ENCODE measurements around the gene RAB3A.

The RAB3A gene

DNA sequence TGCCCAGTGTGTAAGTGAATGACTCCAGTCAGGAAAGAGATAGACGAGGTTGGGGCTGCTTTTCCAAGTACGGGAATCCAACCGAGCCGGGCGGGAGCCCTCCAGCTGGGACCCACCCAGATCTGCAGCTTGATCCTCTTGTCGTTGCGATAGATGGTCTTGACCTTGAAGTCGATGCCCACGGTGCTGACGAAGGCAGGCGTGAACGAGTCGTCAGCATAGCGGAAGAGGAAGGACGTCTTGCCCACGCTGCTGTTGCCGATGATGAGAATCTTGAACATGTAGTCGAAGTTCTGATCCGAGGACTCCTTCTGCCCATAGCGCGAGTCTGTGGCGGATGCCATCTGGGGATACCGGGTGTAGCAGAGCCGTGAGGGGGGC, 1.5 kb downstream of the RAB3A start:
- Histone ChIP-seq H3K27ac (ENCODE audit: low read depth, low read length) (no peak overlapping the region), H3K9me3 (ENCODE audit: control insufficient read depth in 5 of 5, low read length in 5 of 5) (no peaks in the 10 kb centered on the region), H3K4me1 (ENCODE audit: control insufficient read depth in 5 of 5, insufficient read depth in 5 of 5, low read length in 5 of 5) (peaks cover 3 to 31% (median 28%) of the 10 kb centered on the region in 5 donors), H3K27me3 (ENCODE audit: control insufficient read depth in 5 of 5, insufficient read depth in 4 of 5, low read length in 5 of 5) (no peaks in the 10 kb centered on the region), H3K9ac (ENCODE audit: low read length in 5 of 5) (no peak overlapping the region), H3K36me3 (ENCODE audit: control insufficient read depth in 5 of 5, insufficient read depth in 5 of 5, low read length in 5 of 5) (peaks cover 0 to 23% (median 13%) of the 10 kb centered on the region in 5 donors), H3K4me3 (ENCODE audit: low read depth in 1 of 5, low read length in 5 of 5) (peak overlapping the region in 1 of 5 donors; percentile 86)

DNA sequence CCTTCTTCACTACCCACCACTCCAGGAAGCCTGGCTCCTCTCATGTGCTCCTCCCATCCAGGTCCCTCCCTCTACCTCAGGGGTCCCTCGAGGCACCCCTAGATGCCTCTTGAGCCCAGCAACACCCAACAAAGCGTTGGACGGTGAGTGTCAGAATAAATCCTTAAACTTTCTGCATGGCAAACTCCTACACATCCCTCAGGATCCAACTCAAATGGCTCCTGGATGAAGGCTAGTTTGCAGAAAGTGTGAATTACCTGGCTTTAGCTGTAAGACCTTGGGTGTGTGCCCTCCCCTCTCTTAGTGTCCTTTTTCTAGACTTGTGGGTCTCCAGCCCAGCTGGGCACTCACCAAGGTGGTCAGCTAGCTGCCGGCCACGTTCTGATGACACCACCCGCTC, 5.5 kb downstream of the RAB3A start:
- no peak overlapping the region for H3K9ac ChIP-seq (ENCODE audit: low read length in 5 of 5)
- peaks cover 0 to 35% (median 25%) of the 10 kb centered on the region in 5 donors for H3K36me3 ChIP-seq (ENCODE audit: control insufficient read depth in 5 of 5, insufficient read depth in 5 of 5, low read length in 5 of 5)
- no peak overlapping the region for H3K4me3 ChIP-seq (ENCODE audit: low read depth in 1 of 5, low read length in 5 of 5)
- H3K27me3 ChIP-seq (ENCODE audit: control insufficient read depth in 5 of 5, insufficient read depth in 4 of 5, low read length in 5 of 5): no peaks in the 10 kb centered on the region
- peaks cover 8 to 25% (median 23%) of the 10 kb centered on the region in 5 donors for H3K4me1 ChIP-seq (ENCODE audit: control insufficient read depth in 5 of 5, insufficient read depth in 5 of 5, low read length in 5 of 5)
- no peaks in the 10 kb centered on the region for H3K9me3 ChIP-seq (ENCODE audit: control insufficient read depth in 5 of 5, low read length in 5 of 5)
- no peak overlapping the region for H3K27ac ChIP-seq (ENCODE audit: low read depth, low read length)

DNA sequence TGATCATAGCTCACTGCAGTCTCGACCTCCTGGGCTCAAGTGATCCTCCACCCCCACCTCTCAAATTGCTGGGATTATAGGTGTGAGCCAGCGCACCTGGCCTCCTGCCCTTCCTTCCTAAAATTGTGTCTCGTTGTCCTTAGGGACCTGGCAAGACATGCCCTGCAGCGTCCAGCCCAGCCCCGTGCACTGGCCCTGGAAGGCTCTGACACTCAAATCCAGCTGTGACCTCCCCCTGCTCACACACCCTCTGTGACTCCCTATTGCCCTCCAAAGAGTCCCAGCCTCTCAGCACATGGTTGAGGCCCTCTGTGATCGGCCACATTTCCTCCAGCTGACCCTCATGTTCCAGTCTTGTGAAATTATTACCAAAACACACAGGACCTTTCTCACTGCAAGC, 5.9 kb downstream of the RAB3A start:
- H3K4me3 ChIP-seq (ENCODE audit: low read depth in 1 of 5, low read length in 5 of 5): no peak overlapping the region
- H3K36me3 ChIP-seq (ENCODE audit: control insufficient read depth in 5 of 5, insufficient read depth in 5 of 5, low read length in 5 of 5): peaks cover 0 to 35% (median 25%) of the 10 kb centered on the region in 5 donors

DNA sequence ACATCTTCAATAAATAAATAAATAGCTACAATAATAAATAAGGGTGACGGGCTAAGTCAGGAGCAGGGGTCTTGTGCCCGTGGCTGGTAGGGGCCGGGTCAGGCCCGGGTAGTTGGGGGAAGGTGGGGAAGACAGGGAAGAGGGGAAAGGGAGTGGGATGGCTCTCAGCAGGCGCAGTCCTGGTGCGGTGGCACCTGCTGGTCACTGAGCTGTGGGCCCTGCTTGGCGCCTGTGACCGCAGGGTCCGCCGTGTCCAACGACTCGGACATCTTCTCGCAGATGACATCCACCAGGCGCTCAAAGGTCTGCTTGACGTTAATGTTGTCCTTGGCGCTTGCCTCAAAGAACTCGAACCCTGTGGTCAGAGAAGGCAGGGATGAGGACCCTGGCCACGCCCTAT, 6.5 kb downstream of the RAB3A start:
- peaks cover 9 to 22% (median 17%) of the 10 kb centered on the region in 5 donors for H3K4me1 ChIP-seq (ENCODE audit: control insufficient read depth in 5 of 5, insufficient read depth in 5 of 5, low read length in 5 of 5)
- no peaks in the 10 kb centered on the region for H3K9me3 ChIP-seq (ENCODE audit: control insufficient read depth in 5 of 5, low read length in 5 of 5)
- H3K4me3 ChIP-seq (ENCODE audit: low read depth in 1 of 5, low read length in 5 of 5): no peak overlapping the region
- H3K36me3 ChIP-seq (ENCODE audit: control insufficient read depth in 5 of 5, insufficient read depth in 5 of 5, low read length in 5 of 5): peaks cover 0 to 35% (median 25%) of the 10 kb centered on the region in 5 donors
- H3K27ac ChIP-seq (ENCODE audit: low read depth, low read length): no peak overlapping the region
- H3K9ac ChIP-seq (ENCODE audit: low read length in 5 of 5): no peak overlapping the region
- no peaks in the 10 kb centered on the region for H3K27me3 ChIP-seq (ENCODE audit: control insufficient read depth in 5 of 5, insufficient read depth in 4 of 5, low read length in 5 of 5)

More for the DNA sequence above, 5.9 kb downstream of the RAB3A start:
- Histone ChIP-seq H3K9me3 (ENCODE audit: control insufficient read depth in 5 of 5, low read length in 5 of 5) (no peaks in the 10 kb centered on the region), H3K27me3 (ENCODE audit: control insufficient read depth in 5 of 5, insufficient read depth in 4 of 5, low read length in 5 of 5) (no peaks in the 10 kb centered on the region), H3K9ac (ENCODE audit: low read length in 5 of 5) (no peak overlapping the region), H3K4me1 (ENCODE audit: control insufficient read depth in 5 of 5, insufficient read depth in 5 of 5, low read length in 5 of 5) (peaks cover 5 to 23% (median 21%) of the 10 kb centered on the region in 5 donors), H3K27ac (ENCODE audit: low read depth, low read length) (no peak overlapping the region)

DNA sequence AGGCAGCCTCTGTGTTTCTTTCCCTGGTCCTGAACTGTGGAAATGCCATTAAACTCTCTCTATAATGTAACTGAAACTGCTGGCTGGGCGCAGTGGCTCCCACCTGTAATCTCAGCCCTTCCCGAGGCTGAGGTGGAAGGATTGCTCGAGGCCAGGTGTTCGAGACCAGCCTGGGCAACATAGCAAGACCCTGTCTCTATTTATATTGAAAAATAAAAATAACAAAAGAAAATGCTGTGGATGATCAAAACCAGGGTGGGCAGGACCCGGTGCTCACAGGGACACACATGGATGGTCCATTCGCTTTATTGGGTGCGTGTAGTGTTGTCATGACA, 7.4 kb downstream of the RAB3A start:
- H3K9me3 ChIP-seq (ENCODE audit: control insufficient read depth in 5 of 5, low read length in 5 of 5): no peaks in the 10 kb centered on the region
- H3K4me1 ChIP-seq (ENCODE audit: control insufficient read depth in 5 of 5, insufficient read depth in 5 of 5, low read length in 5 of 5): peaks cover 9 to 29% (median 25%) of the 10 kb centered on the region in 5 donors
- H3K4me3 ChIP-seq (ENCODE audit: low read depth in 1 of 5, low read length in 5 of 5): no peak overlapping the region
- no peaks in the 10 kb centered on the region for H3K27me3 ChIP-seq (ENCODE audit: control insufficient read depth in 5 of 5, insufficient read depth in 4 of 5, low read length in 5 of 5)
- H3K9ac ChIP-seq (ENCODE audit: low read length in 5 of 5): no peak overlapping the region
- no peak overlapping the region for H3K27ac ChIP-seq (ENCODE audit: low read depth, low read length)
- peaks cover 0 to 35% (median 25%) of the 10 kb centered on the region in 5 donors for H3K36me3 ChIP-seq (ENCODE audit: control insufficient read depth in 5 of 5, insufficient read depth in 5 of 5, low read length in 5 of 5)

DNA sequence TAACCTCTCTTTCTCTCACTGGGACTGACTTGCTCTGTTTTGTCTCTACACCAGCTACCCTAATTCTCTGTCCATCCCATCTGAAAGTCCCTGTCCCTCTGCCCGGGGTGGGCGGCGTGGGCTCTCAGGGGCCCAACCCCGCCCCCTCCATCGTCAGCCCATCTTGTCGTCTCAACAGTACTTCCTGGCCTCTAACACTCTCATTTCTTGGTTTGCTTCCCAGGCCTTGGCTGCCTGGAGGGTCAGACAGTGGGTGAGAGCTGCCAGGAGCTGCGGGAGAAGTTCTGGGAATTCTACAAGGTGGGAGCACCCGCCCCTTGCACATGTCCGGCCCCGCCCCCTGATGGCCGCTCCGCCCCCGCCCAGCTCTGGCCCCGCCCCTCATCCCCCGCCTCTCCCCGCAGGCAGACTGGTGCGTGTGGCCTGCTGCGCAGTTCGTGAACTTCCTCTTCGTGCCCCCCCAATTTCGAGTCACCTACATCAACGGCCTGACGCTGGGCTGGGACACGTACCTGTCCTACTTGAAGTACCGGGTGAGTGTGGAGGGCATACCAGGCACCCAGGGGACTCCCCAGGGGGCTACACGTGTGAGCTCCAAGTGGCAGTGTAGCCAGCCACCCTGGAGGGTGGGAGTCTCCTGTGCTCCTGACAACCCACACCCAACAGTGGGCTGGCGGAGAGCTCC, 9.1 kb downstream of the RAB3A start:
- Histone ChIP-seq H3K4me3 (ENCODE audit: low read depth in 1 of 5, low read length in 5 of 5) (peak overlapping the region in 2 of 5 donors; percentile 81 to 86), H3K27me3 (ENCODE audit: control insufficient read depth in 5 of 5, insufficient read depth in 4 of 5, low read length in 5 of 5) (no peaks in the 10 kb centered on the region), H3K36me3 (ENCODE audit: control insufficient read depth in 5 of 5, insufficient read depth in 5 of 5, low read length in 5 of 5) (peaks cover 0 to 28% (median 21%) of the 10 kb centered on the region in 5 donors), H3K4me1 (ENCODE audit: control insufficient read depth in 5 of 5, insufficient read depth in 5 of 5, low read length in 5 of 5) (peaks cover 9 to 29% (median 26%) of the 10 kb centered on the region in 5 donors), H3K9ac (ENCODE audit: low read length in 5 of 5) (peak overlapping the region in 1 of 5 donors; percentile 21), H3K27ac (ENCODE audit: low read depth, low read length) (no peak overlapping the region), H3K9me3 (ENCODE audit: control insufficient read depth in 5 of 5, low read length in 5 of 5) (no peaks in the 10 kb centered on the region)

DNA sequence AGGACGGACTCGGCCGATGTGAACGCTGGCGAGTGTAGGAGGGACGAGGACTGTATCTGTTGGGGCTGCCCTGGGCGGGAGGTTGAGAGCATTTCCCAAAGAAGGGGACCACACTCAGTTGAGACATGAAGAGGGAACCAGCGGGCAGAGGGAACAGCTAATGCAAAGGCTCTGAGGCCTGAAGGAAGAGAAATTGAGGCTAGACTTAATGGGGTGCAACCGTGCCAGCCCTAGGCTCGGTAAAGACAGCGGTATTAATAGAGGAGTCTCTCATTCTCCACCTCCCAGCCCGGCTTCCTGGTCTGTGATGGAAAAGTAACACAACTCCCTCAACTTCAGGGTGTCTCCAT, 9.7 kb downstream of the RAB3A start:
- peak overlapping the region; percentile 74 to 86 (median 81) for H3K4me3 ChIP-seq (ENCODE audit: low read depth in 1 of 5, low read length in 5 of 5)
- no peaks in the 10 kb centered on the region for H3K9me3 ChIP-seq (ENCODE audit: control insufficient read depth in 5 of 5, low read length in 5 of 5)
- H3K27ac ChIP-seq (ENCODE audit: low read depth, low read length): no peak overlapping the region
- H3K9ac ChIP-seq (ENCODE audit: low read length in 5 of 5): peak overlapping the region in 2 of 5 donors; percentile 68 to 89
- H3K27me3 ChIP-seq (ENCODE audit: control insufficient read depth in 5 of 5, insufficient read depth in 4 of 5, low read length in 5 of 5): no peaks in the 10 kb centered on the region
- H3K36me3 ChIP-seq (ENCODE audit: control insufficient read depth in 5 of 5, insufficient read depth in 5 of 5, low read length in 5 of 5): peaks cover 0 to 27% (median 21%) of the 10 kb centered on the region in 5 donors
- peaks cover 9 to 29% (median 26%) of the 10 kb centered on the region in 5 donors for H3K4me1 ChIP-seq (ENCODE audit: control insufficient read depth in 5 of 5, insufficient read depth in 5 of 5, low read length in 5 of 5)

DNA sequence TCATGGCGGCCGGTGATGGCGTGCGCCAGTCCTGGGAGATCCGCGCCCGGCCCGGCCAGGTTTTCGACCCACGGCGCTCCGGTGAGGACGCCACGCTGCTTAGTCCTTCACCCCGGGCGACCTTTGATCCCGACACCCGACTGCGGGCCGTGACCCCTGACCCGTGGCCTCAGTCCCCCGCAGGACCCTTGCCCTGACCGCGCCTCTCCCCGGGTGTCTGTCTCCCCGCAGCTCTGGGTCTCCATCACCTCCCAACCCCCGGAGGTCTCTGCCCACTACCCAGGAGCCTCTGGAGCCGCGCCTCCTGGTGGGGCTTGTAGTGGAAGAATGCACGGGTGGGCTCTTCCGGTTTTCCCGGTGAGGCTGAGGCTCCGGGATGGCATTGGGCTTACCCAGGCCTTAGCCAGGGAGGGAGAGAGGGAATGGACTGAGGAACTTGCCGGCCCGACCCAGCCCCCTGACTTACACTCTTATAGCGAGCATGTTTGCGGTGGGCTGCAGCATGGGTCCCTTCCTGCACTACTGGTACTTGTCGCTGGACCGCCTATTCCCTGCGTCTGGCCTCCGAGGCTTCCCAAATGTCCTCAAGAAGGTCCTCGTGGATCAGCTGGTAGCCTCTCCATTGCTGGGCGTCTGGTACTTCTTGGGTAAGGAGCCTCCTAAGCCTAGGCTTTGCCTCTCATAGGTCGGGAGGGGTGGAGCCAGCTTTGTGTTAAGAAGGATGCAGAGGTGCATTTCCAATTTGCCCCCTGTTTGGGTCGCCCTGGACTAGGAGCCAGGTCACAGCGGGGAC, 10.3 kb downstream of the RAB3A start:
- Histone ChIP-seq H3K36me3 (ENCODE audit: control insufficient read depth in 5 of 5, insufficient read depth in 5 of 5, low read length in 5 of 5) (peaks cover 0 to 23% (median 19%) of the 10 kb centered on the region in 5 donors), H3K4me1 (ENCODE audit: control insufficient read depth in 5 of 5, insufficient read depth in 5 of 5, low read length in 5 of 5) (peaks cover 9 to 29% (median 26%) of the 10 kb centered on the region in 5 donors), H3K4me3 (ENCODE audit: low read depth in 1 of 5, low read length in 5 of 5) (peak overlapping the region; percentile 74 to 86 (median 81)), H3K9ac (ENCODE audit: low read length in 5 of 5) (peak overlapping the region in 4 of 5 donors; percentile 65 to 89 (median 71)), H3K27me3 (ENCODE audit: control insufficient read depth in 5 of 5, insufficient read depth in 4 of 5, low read length in 5 of 5) (no peaks in the 10 kb centered on the region), H3K9me3 (ENCODE audit: control insufficient read depth in 5 of 5, low read length in 5 of 5) (no peaks in the 10 kb centered on the region), H3K27ac (ENCODE audit: low read depth, low read length) (peak overlapping the region; percentile 69)

DNA sequence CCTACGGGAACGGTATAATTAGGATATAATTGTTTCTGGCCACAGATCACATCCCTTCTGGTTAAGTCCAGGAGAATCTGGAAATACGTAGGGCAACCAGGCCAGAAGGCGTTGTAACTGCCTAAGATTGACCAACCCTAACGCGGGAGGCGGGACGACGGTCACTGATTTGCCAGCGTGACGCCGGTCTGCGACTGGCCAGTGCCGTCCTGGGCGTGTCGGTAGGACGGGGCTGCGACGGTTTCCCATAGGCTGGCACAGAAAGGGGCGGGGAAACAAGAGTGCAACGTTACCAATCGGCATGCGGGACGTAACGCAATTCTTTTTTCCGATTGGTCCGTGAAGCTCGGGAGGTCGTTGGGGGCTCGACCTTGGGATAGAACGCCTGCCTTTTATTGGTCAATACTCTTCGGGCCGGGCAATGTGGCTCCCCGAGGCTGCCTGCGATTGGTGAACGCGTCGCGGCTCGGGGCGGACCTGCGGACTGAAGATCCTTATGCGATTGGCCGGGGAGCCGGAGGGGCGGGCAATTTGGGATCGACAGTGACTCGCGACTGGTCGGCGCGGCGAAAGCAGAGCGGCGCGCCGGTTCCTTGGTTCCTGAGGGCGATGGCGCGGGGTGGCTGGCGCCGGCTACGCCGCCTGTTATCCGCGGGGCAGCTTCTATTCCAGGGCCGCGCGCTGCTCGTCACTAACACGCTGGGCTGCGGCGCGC, 11.0 kb downstream of the RAB3A start, which contains the start of gene MPV17L2:
Gene MPV17L2, plus strand, starts transcription at position 546 of the 715 bp plus-strand sequence. Its CDS starts 64 bp downstream, at position 610.
- no peaks in the 10 kb centered on the region for H3K27me3 ChIP-seq (ENCODE audit: control insufficient read depth in 5 of 5, insufficient read depth in 4 of 5, low read length in 5 of 5)
- peaks cover 9 to 29% (median 26%) of the 10 kb centered on the region in 5 donors for H3K4me1 ChIP-seq (ENCODE audit: control insufficient read depth in 5 of 5, insufficient read depth in 5 of 5, low read length in 5 of 5)
- H3K4me3 ChIP-seq (ENCODE audit: low read depth in 1 of 5, low read length in 5 of 5): peak within 1 kb of the TSS; percentile 74 to 86 (median 81)
- H3K9me3 ChIP-seq (ENCODE audit: control insufficient read depth in 5 of 5, low read length in 5 of 5): no peaks in the 10 kb centered on the region
- peaks cover 0 to 15% (median 12%) of the 10 kb centered on the region in 5 donors for H3K36me3 ChIP-seq (ENCODE audit: control insufficient read depth in 5 of 5, insufficient read depth in 5 of 5, low read length in 5 of 5)
- H3K9ac ChIP-seq (ENCODE audit: low read length in 5 of 5): peak within 1 kb of the TSS; percentile 68 to 89 (median 73)
- H3K27ac ChIP-seq (ENCODE audit: low read depth, low read length): peak within 1 kb of the TSS; percentile 96

All from subcutaneous abdominal adipose tissue (tissue), 5 donors.